ENCODE measurements around the gene MYZAP. TPM values are rescaled to one million over a fixed set of nuclear protein-coding genes. Genes with fewer than 3 reads are reported as not detected.

Gene MYZAP
- total and polyA plus RNA-seq, 2 of the 8 experiments (the other 6 are each of a cell fraction or from before 2014, with no cell fraction given): 0.41 to 0.65 TPM

GRCh38 chr15:57550640-57551039 is 41.1 kb upstream of the MYZAP start:
- CTCF ChIA-PET (ENCODE audit: partially characterized antibody): interaction anchor here (1.3 to 4.7 kb wide), 4 partner anchors 9 to 39 kb away, joined by 4 to 29 read pairs (median 10); no protein-coding TSS in a partner anchor
- Histone ChIP-seq H3K4me2 (ENCODE audit: insufficient read depth in 1 of 2, low read depth in 2 of 2, low read length in 2 of 2) (no peak overlapping the region), H3K4ac (replicated peaks; ENCODE audit: insufficient read length, low read depth, low read length) (no peak overlapping the region), H2BK120ac (replicated peaks; ENCODE audit: low read depth, low read length) (no peak overlapping the region), H3K4me3 (ENCODE audit: extremely low read depth in 1 of 4, insufficient read depth in 2 of 4, low read depth in 3 of 4, low read length in 4 of 4) (no peak overlapping the region), H3K27me3 (replicated peaks in 1 of 4; ENCODE audit: control insufficient read depth in 3 of 4, extremely low read depth in 1 of 4, insufficient read depth in 3 of 4, low read length in 3 of 4) (no peaks in the 10 kb centered on the region), H3K18ac (ENCODE audit: extremely low read depth, low read length) (no peak overlapping the region), H3K27ac (ENCODE audit: low read depth, low read length) (no peak overlapping the region), H3K79me2 (ENCODE audit: control insufficient read depth in 1 of 2, insufficient read depth in 2 of 2, low read length in 2 of 2) (no peaks in the 10 kb centered on the region), H2BK12ac (ENCODE audit: low read depth, low read length) (no peak overlapping the region), H4K5ac (ENCODE audit: insufficient read length, low read depth, low read length) (no peak overlapping the region), H2AK5ac (ENCODE audit: low read depth, low read length) (no peak overlapping the region), H3K56ac (replicated peaks; ENCODE audit: insufficient read length, low read depth, low read length) (no peak overlapping the region), H2BK15ac (ENCODE audit: low read length) (no peak overlapping the region), H2BK5ac (ENCODE audit: low read depth, low read length) (no peak overlapping the region), H4K8ac (ENCODE audit: extremely low read depth, insufficient read depth, low read length) (no peak overlapping the region), H3K9ac (replicated peaks in 1 of 4; ENCODE audit: extremely low read depth in 1 of 4, low read depth in 3 of 4, low read length in 3 of 4) (no peak overlapping the region), H2AFZ (ENCODE audit: low read length) (no peak overlapping the region), H3K9me3 (ENCODE audit: insufficient read depth in 2 of 2, low read depth in 1 of 2, low read length in 1 of 2) (no peaks in the 10 kb centered on the region), H3K14ac (ENCODE audit: insufficient read length) (no peak overlapping the region), H3K36me3 (ENCODE audit: control insufficient read depth in 2 of 4, insufficient read depth in 4 of 4, low read length in 3 of 4) (peaks cover 18 to 49% (median 26%) of the 10 kb centered on the region in 4 experiments; a peak in 7 of 8 replicates), H3K4me1 (replicated peaks in 1 of 4; ENCODE audit: control insufficient read depth in 3 of 4, insufficient read depth in 4 of 4, low read length in 3 of 4) (peaks cover 0 to 13% (median 5%) of the 10 kb centered on the region in 4 experiments; a peak in 6 of 7 replicates), H2BK20ac (ENCODE audit: low read length) (no peak overlapping the region), H3K23me2 (ENCODE audit: low read depth, low read length) (no peaks in the 10 kb centered on the region), H4K20me1 (replicated peaks in 1 of 2; ENCODE audit: control insufficient read depth in 1 of 2, insufficient read depth in 2 of 2, low read length in 2 of 2) (no peaks in the 10 kb centered on the region), H3K23ac (ENCODE audit: insufficient read length) (no peak overlapping the region), H3K79me1 (ENCODE audit: low read depth, low read length) (no peaks in the 10 kb centered on the region), H4K91ac (replicated peaks; ENCODE audit: insufficient read length, low read length) (no peak overlapping the region)
- POLR2A ChIA-PET (ENCODE audit: partially characterized antibody): no interaction called here
- no peak for FAIRE-seq
- no peak for DNase-seq (ENCODE audit: low read depth in 1 of 2, low spot score in 2 of 2)
- WGBS, 2 experiments (ENCODE audit: extremely low coverage in 1 of 2, insufficient coverage in 1 of 2, insufficient read length in 1 of 2, insufficient replicate concordance in 2 of 2, low coverage in 1 of 2, low lambda C conversion rate in 2 of 2, missing lambda C conversion rate in 1 of 2): 90% methylated on average over 4 of the region's 4 CpGs; no CpG with 5 or more reads in 1 of the 2 experiments
- no peak for TF ChIP-seq RFX5 (IDR thresholded peaks at IDR 0.05; ENCODE audit: borderline replicate concordance, low read depth, low read length)
- TF ChIP-seq CTCF (IDR thresholded peaks at IDR 0.05; ENCODE audit: control extremely low read depth in 1 of 3, insufficient read depth in 1 of 3, low read depth in 1 of 3, low read length in 3 of 3): no peak
- TF ChIP-seq KDM4A (IDR thresholded peaks at IDR 0.05; ENCODE audit: low read depth, low read length, severe bottlenecking): no peak
- no peak for TF ChIP-seq SP4 (IDR thresholded peaks at IDR 0.05; ENCODE audit: low read length)
- TF ChIP-seq POLR2A (IDR thresholded peaks at IDR 0.05; ENCODE audit: control extremely low read depth in 1 of 2, low read depth in 2 of 2, low read length in 2 of 2): no peak
- TF ChIP-seq TAF7 (optimal IDR thresholded peaks at IDR 0.05; ENCODE audit: borderline replicate concordance, low read depth, low read length): no peak
- TF ChIP-seq MAFK (IDR thresholded peaks at IDR 0.05; ENCODE audit: low read depth, low read length): no peak
- TF ChIP-seq ASH2L (IDR thresholded peaks at IDR 0.05; ENCODE audit: low read length): no peak
- TF ChIP-seq SP1 (IDR thresholded peaks at IDR 0.05; ENCODE audit: low read depth, low read length): no peak
- TF ChIP-seq CREB1 (IDR thresholded peaks at IDR 0.05): no peak
- no peak for TF ChIP-seq HDAC6 (IDR thresholded peaks at IDR 0.05; ENCODE audit: low read depth, low read length)
- no peak for TF ChIP-seq TAF1 (IDR thresholded peaks at IDR 0.05; ENCODE audit: low read depth, low read length)
- TF ChIP-seq RXRA (IDR thresholded peaks at IDR 0.05; ENCODE audit: insufficient read depth, low read depth, low read length): no peak
- no peak for TF ChIP-seq SUZ12 (IDR thresholded peaks at IDR 0.05; ENCODE audit: low read length)

Data from H1 (cell line).